ENCODE results near the gene ATOH8. TPM values are rescaled to one million over a fixed set of nuclear protein-coding genes. Genes with fewer than 3 reads are reported as not detected.

ATOH8 gene
- total RNA-seq, 1 donor from 2014 or later = 1.9 TPM

GRCh38 chr2:85727798-85728197, 26.0 kb upstream of the ATOH8 start:
- H3K4me1 Mint-ChIP-seq (ENCODE audit: low read depth, unreplicated experiment) = peaks cover 6% of the 10 kb centered on the region
- Histone ChIP-seq H3K4me1 (ENCODE audit: insufficient read depth, low read length) (no peaks in the 10 kb centered on the region), H3K9ac (ENCODE audit: low read length) (no peak overlapping the region), H3K79me2 (ENCODE audit: insufficient read depth, low read length) (no peaks in the 10 kb centered on the region), H3K27ac (ENCODE audit: low read depth, low read length) (no peak overlapping the region), H4K20me1 (ENCODE audit: insufficient read depth, low read length) (no peaks in the 10 kb centered on the region), H3K9me3 (ENCODE audit: insufficient read depth, low read depth, low read length) (no peaks in the 10 kb centered on the region), H3K4me3 (ENCODE audit: insufficient read depth, low read depth, low read length) (no peak overlapping the region), H3K4me2 (ENCODE audit: low read length) (no peak overlapping the region), H3K36me3 (ENCODE audit: insufficient read depth, low read length) (no peaks in the 10 kb centered on the region), H3K27me3 (ENCODE audit: insufficient read depth, low read length) (peaks cover 13% of the 10 kb centered on the region), H2AFZ (ENCODE audit: low read depth, low read length) (no peak overlapping the region)
- DNase-seq (ENCODE audit: low read depth) = no peak
- no peak for FAIRE-seq
- H3K4me3 Mint-ChIP-seq (ENCODE audit: unreplicated experiment) = no peak overlapping the region
- peaks cover 59% of the 10 kb centered on the region for H3K27me3 Mint-ChIP-seq (ENCODE audit: low read depth, unreplicated experiment)
- no peaks in the 10 kb centered on the region for H3K9me3 Mint-ChIP-seq (ENCODE audit: unreplicated experiment)
- no peak overlapping the region for H3K27ac Mint-ChIP-seq (ENCODE audit: unreplicated experiment)
- H3K36me3 Mint-ChIP-seq (ENCODE audit: low read depth, unreplicated experiment) = no peaks in the 10 kb centered on the region
- TF ChIP-seq CTCF (IDR thresholded peaks at IDR 0.05; ENCODE audit: insufficient read depth, low read depth, low read length) (no peak), EZH2 (IDR thresholded peaks at IDR 0.05; ENCODE audit: insufficient read depth, low read length) (no peak)

- Mint-ChIP-seq H3K4me1 (ENCODE audit: low read depth, unreplicated experiment) (peaks cover 6% of the 10 kb centered on the region), H3K27me3 (ENCODE audit: low read depth, unreplicated experiment) (peaks cover 57% of the 10 kb centered on the region), H3K9me3 (ENCODE audit: unreplicated experiment) (no peaks in the 10 kb centered on the region), H3K4me3 (ENCODE audit: unreplicated experiment) (no peak overlapping the region), H3K36me3 (ENCODE audit: low read depth, unreplicated experiment) (no peaks in the 10 kb centered on the region), H3K27ac (ENCODE audit: unreplicated experiment) (no peak overlapping the region)
- FAIRE-seq (no peak), DNase-seq (ENCODE audit: low read depth) (no peak)
- no peak overlapping the region for H2AFZ ChIP-seq (ENCODE audit: low read depth, low read length)
- H3K27me3 ChIP-seq (ENCODE audit: insufficient read depth, low read length) = peaks cover 13% of the 10 kb centered on the region
- H3K4me2 ChIP-seq (ENCODE audit: low read length) = no peak overlapping the region
- no peaks in the 10 kb centered on the region for H3K9me3 ChIP-seq (ENCODE audit: insufficient read depth, low read depth, low read length)
- no peak overlapping the region for H3K4me3 ChIP-seq (ENCODE audit: insufficient read depth, low read depth, low read length)
- H3K27ac ChIP-seq (ENCODE audit: low read depth, low read length) = no peak overlapping the region
- no peaks in the 10 kb centered on the region for H3K36me3 ChIP-seq (ENCODE audit: insufficient read depth, low read length)
- H3K79me2 ChIP-seq (ENCODE audit: insufficient read depth, low read length) = no peaks in the 10 kb centered on the region
- H3K9ac ChIP-seq (ENCODE audit: low read length) = no peak overlapping the region
- TF ChIP-seq EZH2 (IDR thresholded peaks at IDR 0.05; ENCODE audit: insufficient read depth, low read length) (no peak), CTCF (IDR thresholded peaks at IDR 0.05; ENCODE audit: insufficient read depth, low read depth, low read length) (no peak)
- H3K4me1 ChIP-seq (ENCODE audit: insufficient read depth, low read length) = no peaks in the 10 kb centered on the region
- H4K20me1 ChIP-seq (ENCODE audit: insufficient read depth, low read length) = no peaks in the 10 kb centered on the region
Observed at GRCh38 chr2:85728342-85728741, 25.4 kb upstream of the ATOH8 start.

- no peaks in the 10 kb centered on the region for H3K9me3 Mint-ChIP-seq (ENCODE audit: unreplicated experiment)
- Histone ChIP-seq H3K4me3 (ENCODE audit: insufficient read depth, low read depth, low read length) (no peak overlapping the region), H3K9ac (ENCODE audit: low read length) (no peak overlapping the region), H3K27ac (ENCODE audit: low read depth, low read length) (no peak overlapping the region), H3K9me3 (ENCODE audit: insufficient read depth, low read depth, low read length) (no peaks in the 10 kb centered on the region), H3K27me3 (ENCODE audit: insufficient read depth, low read length) (peaks cover 13% of the 10 kb centered on the region), H3K36me3 (ENCODE audit: insufficient read depth, low read length) (no peaks in the 10 kb centered on the region), H2AFZ (ENCODE audit: low read depth, low read length) (no peak overlapping the region), H3K4me1 (ENCODE audit: insufficient read depth, low read length) (no peaks in the 10 kb centered on the region), H3K4me2 (ENCODE audit: low read length) (no peak overlapping the region), H4K20me1 (ENCODE audit: insufficient read depth, low read length) (no peaks in the 10 kb centered on the region), H3K79me2 (ENCODE audit: insufficient read depth, low read length) (no peaks in the 10 kb centered on the region)
- no peak overlapping the region for H3K4me3 Mint-ChIP-seq (ENCODE audit: unreplicated experiment)
- FAIRE-seq = peak; percentile 70
- no peaks in the 10 kb centered on the region for H3K36me3 Mint-ChIP-seq (ENCODE audit: low read depth, unreplicated experiment)
- peaks cover 54% of the 10 kb centered on the region for H3K27me3 Mint-ChIP-seq (ENCODE audit: low read depth, unreplicated experiment)
- peak; percentile 87 for TF ChIP-seq CTCF (IDR thresholded peaks at IDR 0.05; ENCODE audit: insufficient read depth, low read depth, low read length)
- no peak for TF ChIP-seq EZH2 (IDR thresholded peaks at IDR 0.05; ENCODE audit: insufficient read depth, low read length)
- no peak overlapping the region for H3K27ac Mint-ChIP-seq (ENCODE audit: unreplicated experiment)
- H3K4me1 Mint-ChIP-seq (ENCODE audit: low read depth, unreplicated experiment) = peaks cover 4% of the 10 kb centered on the region
- no peak for DNase-seq (ENCODE audit: low read depth)
Observed at GRCh38 chr2:85728883-85729824, 24.6 kb upstream of the ATOH8 start.
